ENCODE data around the gene ESRP2.
A peak's percentile ranks its signal among the peaks of the same experiment; 100 is the strongest.

ESRP2 gene

GRCh38 chr16:68227850-68228553, 7.9 kb downstream of the ESRP2 start:
- no peak overlapping the region for H3K4me3 ChIP-seq (ENCODE audit: low read length)
- peaks cover 24% of the 10 kb centered on the region for H3K4me1 ChIP-seq (ENCODE audit: control insufficient read depth, insufficient read depth, low read length)
- no peak overlapping the region for H3K4me2 ChIP-seq (ENCODE audit: low read length)
- no peaks in the 10 kb centered on the region for H3K27me3 ChIP-seq (ENCODE audit: control insufficient read depth, insufficient read depth, low read length)
- H3K9ac ChIP-seq (ENCODE audit: low read depth, low read length) = peak overlapping the region; percentile 6
- no peaks in the 10 kb centered on the region for H3K36me3 ChIP-seq (ENCODE audit: insufficient read depth, low read length)
- H3K9me3 ChIP-seq (replicated peaks; ENCODE audit: low read length) = no peaks in the 10 kb centered on the region

GRCh38 chr16:68227183-68227793, 8.6 kb downstream of the ESRP2 start:
- H3K9ac ChIP-seq (ENCODE audit: low read depth, low read length) = no peak overlapping the region
- H3K27me3 ChIP-seq (ENCODE audit: control insufficient read depth, insufficient read depth, low read length) = no peaks in the 10 kb centered on the region
- H3K4me1 ChIP-seq (ENCODE audit: control insufficient read depth, insufficient read depth, low read length) = peaks cover 24% of the 10 kb centered on the region
- no peaks in the 10 kb centered on the region for H3K36me3 ChIP-seq (ENCODE audit: insufficient read depth, low read length)
- no peak overlapping the region for H3K4me2 ChIP-seq (ENCODE audit: low read length)
- no peaks in the 10 kb centered on the region for H3K9me3 ChIP-seq (replicated peaks; ENCODE audit: low read length)
- H3K4me3 ChIP-seq (ENCODE audit: low read length) = no peak overlapping the region

GRCh38 chr16:68226116-68226515, 9.8 kb downstream of the ESRP2 start:
- H3K4me1 ChIP-seq (ENCODE audit: control insufficient read depth, insufficient read depth, low read length) = peaks cover 24% of the 10 kb centered on the region
- H3K9ac ChIP-seq (ENCODE audit: low read depth, low read length) = no peak overlapping the region
- H3K27me3 ChIP-seq (ENCODE audit: control insufficient read depth, insufficient read depth, low read length) = no peaks in the 10 kb centered on the region
- H3K9me3 ChIP-seq (replicated peaks; ENCODE audit: low read length) = no peaks in the 10 kb centered on the region
- H3K4me2 ChIP-seq (ENCODE audit: low read length) = no peak overlapping the region
- no peak overlapping the region for H3K4me3 ChIP-seq (ENCODE audit: low read length)
- H3K36me3 ChIP-seq (ENCODE audit: insufficient read depth, low read length) = no peaks in the 10 kb centered on the region

- no peaks in the 10 kb centered on the region for H3K36me3 ChIP-seq (ENCODE audit: insufficient read depth, low read length)
- peaks cover 12% of the 10 kb centered on the region for H3K4me1 ChIP-seq (ENCODE audit: control insufficient read depth, insufficient read depth, low read length)
- H3K4me3 ChIP-seq (ENCODE audit: low read length) = no peak overlapping the region
- no peak overlapping the region for H3K9ac ChIP-seq (ENCODE audit: low read depth, low read length)
- no peaks in the 10 kb centered on the region for H3K9me3 ChIP-seq (replicated peaks; ENCODE audit: low read length)
- no peaks in the 10 kb centered on the region for H3K27me3 ChIP-seq (ENCODE audit: control insufficient read depth, insufficient read depth, low read length)
- H3K4me2 ChIP-seq (ENCODE audit: low read length) = no peak overlapping the region
These were observed 12.9 kb downstream of the ESRP2 start for GRCh38 chr16:68223072-68223471.

GRCh38 chr16:68219725-68220351, 16.1 kb downstream of the ESRP2 start:
- Histone ChIP-seq H3K9me3 (replicated peaks; ENCODE audit: low read length) (no peaks in the 10 kb centered on the region), H3K4me2 (ENCODE audit: low read length) (no peak overlapping the region)

GRCh38 chr16:68217506-68217905, 18.4 kb downstream of the ESRP2 start:
- no peaks in the 10 kb centered on the region for H3K27me3 ChIP-seq (ENCODE audit: control insufficient read depth, insufficient read depth, low read length)
- no peaks in the 10 kb centered on the region for H3K4me1 ChIP-seq (ENCODE audit: control insufficient read depth, insufficient read depth, low read length)
- H3K9ac ChIP-seq (ENCODE audit: low read depth, low read length) = no peak overlapping the region
- no peak overlapping the region for H3K4me2 ChIP-seq (ENCODE audit: low read length)
- H3K9me3 ChIP-seq (replicated peaks; ENCODE audit: low read length) = no peaks in the 10 kb centered on the region
- H3K4me3 ChIP-seq (ENCODE audit: low read length) = no peak overlapping the region
- H3K36me3 ChIP-seq (ENCODE audit: insufficient read depth, low read length) = no peaks in the 10 kb centered on the region

More at GRCh38 chr16:68219725-68220351, 16.1 kb downstream of the ESRP2 start:
- no peak overlapping the region for H3K4me3 ChIP-seq (ENCODE audit: low read length)
- H3K9ac ChIP-seq (ENCODE audit: low read depth, low read length) = no peak overlapping the region
- no peaks in the 10 kb centered on the region for H3K27me3 ChIP-seq (ENCODE audit: control insufficient read depth, insufficient read depth, low read length)
- H3K36me3 ChIP-seq (ENCODE audit: insufficient read depth, low read length) = no peaks in the 10 kb centered on the region
- no peaks in the 10 kb centered on the region for H3K4me1 ChIP-seq (ENCODE audit: control insufficient read depth, insufficient read depth, low read length)

GRCh38 chr16:68216240-68216639, 19.7 kb downstream of the ESRP2 start:
- no peaks in the 10 kb centered on the region for H3K27me3 ChIP-seq (ENCODE audit: control insufficient read depth, insufficient read depth, low read length)
- no peak overlapping the region for H3K9ac ChIP-seq (ENCODE audit: low read depth, low read length)
- no peaks in the 10 kb centered on the region for H3K4me1 ChIP-seq (ENCODE audit: control insufficient read depth, insufficient read depth, low read length)

GRCh38 chr16:68215302-68215701, 20.6 kb downstream of the ESRP2 start:
- H3K4me3 ChIP-seq (ENCODE audit: low read length) = no peak overlapping the region
- H3K4me1 ChIP-seq (ENCODE audit: control insufficient read depth, insufficient read depth, low read length) = no peaks in the 10 kb centered on the region
- no peak overlapping the region for H3K9ac ChIP-seq (ENCODE audit: low read depth, low read length)
- no peaks in the 10 kb centered on the region for H3K36me3 ChIP-seq (ENCODE audit: insufficient read depth, low read length)
- no peak overlapping the region for H3K4me2 ChIP-seq (ENCODE audit: low read length)
- no peaks in the 10 kb centered on the region for H3K27me3 ChIP-seq (ENCODE audit: control insufficient read depth, insufficient read depth, low read length)
- no peaks in the 10 kb centered on the region for H3K9me3 ChIP-seq (replicated peaks; ENCODE audit: low read length)

More at GRCh38 chr16:68216240-68216639, 19.7 kb downstream of the ESRP2 start:
- no peak overlapping the region for H3K4me2 ChIP-seq (ENCODE audit: low read length)
- H3K36me3 ChIP-seq (ENCODE audit: insufficient read depth, low read length) = no peaks in the 10 kb centered on the region
- H3K9me3 ChIP-seq (replicated peaks; ENCODE audit: low read length) = no peaks in the 10 kb centered on the region
- no peak overlapping the region for H3K4me3 ChIP-seq (ENCODE audit: low read length)

- Histone ChIP-seq H3K9ac (ENCODE audit: low read depth, low read length) (no peak overlapping the region), H3K27me3 (ENCODE audit: control insufficient read depth, insufficient read depth, low read length) (no peaks in the 10 kb centered on the region)
These were observed 21.2 kb downstream of the ESRP2 start for GRCh38 chr16:68214726-68215125.

GRCh38 chr16:68206245-68206644, 29.7 kb downstream of the ESRP2 start:
- Histone ChIP-seq H3K9ac (ENCODE audit: low read depth, low read length) (no peak overlapping the region), H3K9me3 (replicated peaks; ENCODE audit: low read length) (no peaks in the 10 kb centered on the region), H3K4me3 (ENCODE audit: low read length) (no peak overlapping the region), H3K4me2 (ENCODE audit: low read length) (no peak overlapping the region), H3K36me3 (ENCODE audit: insufficient read depth, low read length) (no peaks in the 10 kb centered on the region), H3K27me3 (ENCODE audit: control insufficient read depth, insufficient read depth, low read length) (no peaks in the 10 kb centered on the region), H3K4me1 (ENCODE audit: control insufficient read depth, insufficient read depth, low read length) (no peaks in the 10 kb centered on the region)

More at GRCh38 chr16:68214726-68215125, 21.2 kb downstream of the ESRP2 start:
- Histone ChIP-seq H3K9me3 (replicated peaks; ENCODE audit: low read length) (no peaks in the 10 kb centered on the region), H3K4me1 (ENCODE audit: control insufficient read depth, insufficient read depth, low read length) (no peaks in the 10 kb centered on the region), H3K4me2 (ENCODE audit: low read length) (no peak overlapping the region), H3K4me3 (ENCODE audit: low read length) (no peak overlapping the region), H3K36me3 (ENCODE audit: insufficient read depth, low read length) (no peaks in the 10 kb centered on the region)

GRCh38 chr16:68202091-68202519, 33.8 kb downstream of the ESRP2 start:
- H3K36me3 ChIP-seq (ENCODE audit: insufficient read depth, low read length) = no peaks in the 10 kb centered on the region
- no peak overlapping the region for H3K9ac ChIP-seq (ENCODE audit: low read depth, low read length)
- no peaks in the 10 kb centered on the region for H3K9me3 ChIP-seq (replicated peaks; ENCODE audit: low read length)
- H3K4me3 ChIP-seq (ENCODE audit: low read length) = no peak overlapping the region
- H3K4me2 ChIP-seq (ENCODE audit: low read length) = no peak overlapping the region
- H3K4me1 ChIP-seq (ENCODE audit: control insufficient read depth, insufficient read depth, low read length) = peaks cover 10% of the 10 kb centered on the region
- no peaks in the 10 kb centered on the region for H3K27me3 ChIP-seq (ENCODE audit: control insufficient read depth, insufficient read depth, low read length)

Measured in skeletal muscle satellite cell (primary cell).